T-helper 17 cell (primary cell): ENCODE results near the gene ASB17. TPM values are rescaled to one million over a fixed set of nuclear protein-coding genes. Genes with fewer than 3 reads are reported as not detected.
"Not testable (repeated sequence)": the region's sequence is repeated elsewhere in the genome, so short reads cannot be mapped to it uniquely, and the experiment has no call there.

Source experiments
- ATAC-seq: fragments of 150-1000 bp; cut with Tn5 transposase; 2 replicates; pipeline ENCODE4 v1.10.0; 2021; ENCODE audit warnings: mild to moderate bottlenecking, moderate library complexity
- DNase-seq, 3 donors: peaks; one replicate each; pipeline versions ENCODE4 v3.0.0 to v3.0.0-alpha.2; 2020 to 2021
- H3K9me3 ChIP-seq: one replicate; pipeline ENCODE4 v1.7.0; 2013; ENCODE audit warnings: low read length, mild to moderate bottlenecking; ENCODE audit not compliant: control insufficient read depth, poor library complexity, severe bottlenecking
- H3K27ac Mint-ChIP-seq: one replicate; pipeline ENCODE4 v1.8.0; 2022; ENCODE audit warnings: mild to moderate bottlenecking, moderate library complexity, mixed read lengths
- H3K27me3 Mint-ChIP-seq: one replicate; pipeline ENCODE4 v1.8.0; 2022; ENCODE audit warnings: mixed read lengths
- H3K36me3 Mint-ChIP-seq: one replicate; pipeline ENCODE4 v1.8.0; 2022; ENCODE audit warnings: low read depth, mixed read lengths
- H3K4me1 Mint-ChIP-seq: one replicate; pipeline ENCODE4 v1.8.0; 2022; ENCODE audit warnings: mild to moderate bottlenecking, mixed read lengths
- H3K4me3 Mint-ChIP-seq: one replicate; pipeline ENCODE4 v1.8.0; 2022; ENCODE audit warnings: mild to moderate bottlenecking, moderate library complexity, mixed read lengths
- total RNA-seq, 4 donors: library from RNA in 2 of 4; stranded (reverse) in 2 of 4; gene quantifications; one replicate each; pipeline ENCODE4 v1.2.3 and lab custom pipeline; 2022 to 2026

Gene ASB17, protein sequence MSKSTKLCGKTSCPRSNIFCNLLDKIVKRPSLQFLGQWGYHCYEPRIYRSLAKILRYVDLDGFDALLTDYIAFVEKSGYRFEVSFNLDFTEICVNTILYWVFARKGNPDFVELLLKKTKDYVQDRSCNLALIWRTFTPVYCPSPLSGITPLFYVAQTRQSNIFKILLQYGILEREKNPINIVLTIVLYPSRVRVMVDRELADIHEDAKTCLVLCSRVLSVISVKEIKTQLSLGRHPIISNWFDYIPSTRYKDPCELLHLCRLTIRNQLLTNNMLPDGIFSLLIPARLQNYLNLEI
- total RNA-seq (not detected), total RNA-seq (lab: John Stamatoyannopoulos, UW) (0 reads per million in 2 donors)

DNA sequence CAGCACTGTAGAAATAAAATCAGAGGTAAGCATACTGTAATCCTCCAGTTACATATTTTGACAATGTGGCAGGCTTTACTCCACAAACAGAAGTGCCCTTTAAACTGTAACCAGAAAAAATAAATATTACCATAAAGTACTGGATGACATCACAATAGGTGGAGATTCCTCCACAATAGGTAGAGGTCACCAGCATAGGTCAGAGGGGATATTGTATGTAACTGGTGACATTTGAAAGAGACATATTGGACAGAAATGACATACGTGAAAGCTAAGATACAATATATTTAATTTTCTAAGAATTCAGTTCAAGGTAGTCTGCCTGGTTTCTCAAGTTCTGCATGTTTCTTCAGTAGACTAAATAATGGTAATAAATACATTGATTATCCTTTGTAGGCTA lies at the start of gene ASB17:
Gene ASB17, minus strand, starts transcription at position 101 of the 400 bp plus-strand sequence. CDS start 113 bp downstream, outside the sequence.
- no peaks in the 10 kb centered on the region for H3K4me1 Mint-ChIP-seq
- DNase-seq (no peak), ATAC-seq (no peak)
- H3K27me3 Mint-ChIP-seq = peaks cover 5% of the 10 kb centered on the region
- H3K9me3 ChIP-seq = no peaks in the 10 kb centered on the region
- no peak within 1 kb of the TSS for H3K4me3 Mint-ChIP-seq
- no peaks in the 10 kb centered on the region for H3K36me3 Mint-ChIP-seq
- no peak within 1 kb of the TSS for H3K27ac Mint-ChIP-seq

DNA sequence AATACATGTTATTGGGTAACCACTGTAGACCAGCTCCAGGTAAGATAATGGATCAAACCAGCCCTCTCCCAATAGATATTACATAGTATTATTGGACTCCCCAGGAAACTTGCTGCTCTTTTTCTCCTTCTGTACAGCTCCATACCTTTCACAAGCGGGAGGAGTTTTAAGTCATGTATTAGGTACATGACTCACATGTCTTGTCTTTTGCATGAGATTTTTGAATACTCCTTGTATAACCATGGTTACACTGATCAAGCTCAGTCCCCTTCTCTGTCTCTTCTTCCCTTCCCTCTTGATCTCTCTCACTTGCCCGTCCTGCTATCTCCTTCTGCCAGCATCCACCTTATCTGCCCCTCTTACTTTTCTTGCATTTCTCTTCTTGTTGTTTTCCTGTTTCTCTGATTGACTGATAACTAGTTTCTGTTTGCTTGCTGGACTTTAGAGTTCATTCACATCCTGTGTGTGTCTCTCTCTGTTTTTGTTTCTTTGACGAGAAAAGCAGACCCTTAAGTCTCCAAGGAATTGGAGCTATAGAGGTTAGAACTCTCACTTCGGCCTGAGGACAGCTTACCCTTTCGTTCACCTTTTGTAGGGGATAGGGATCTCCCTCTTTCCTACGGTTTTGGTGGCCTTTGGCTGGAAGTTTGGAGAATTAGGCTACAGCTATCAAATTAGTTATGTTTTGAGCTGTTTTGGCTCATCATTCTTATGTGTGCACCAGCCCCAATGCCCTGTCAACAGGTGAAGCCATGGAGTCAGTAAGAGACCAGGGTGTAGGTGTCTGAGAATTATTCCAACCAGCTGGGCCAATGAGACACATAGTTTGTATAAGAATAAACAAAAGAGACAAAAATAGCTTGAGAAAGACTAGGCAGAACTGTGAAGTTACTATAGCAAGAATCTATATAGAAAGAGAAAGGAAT lies 49.0 kb upstream of the ASB17 start:
- H3K9me3 ChIP-seq = no peaks in the 10 kb centered on the region
- ATAC-seq (no peak), DNase-seq (no peak)
- Mint-ChIP-seq H3K36me3 (no peaks in the 10 kb centered on the region), H3K27me3 (peaks cover 5% of the 10 kb centered on the region), H3K4me3 (no peak overlapping the region), H3K4me1 (no peaks in the 10 kb centered on the region), H3K27ac (no peak overlapping the region)

- DNase-seq = no peak
- Mint-ChIP-seq H3K4me3 (no peak overlapping the region), H3K27ac (no peak overlapping the region), H3K36me3 (no peaks in the 10 kb centered on the region), H3K27me3 (no peaks in the 10 kb centered on the region), H3K4me1 (no peaks in the 10 kb centered on the region)
- no peaks in the 10 kb centered on the region for H3K9me3 ChIP-seq
- no peak for ATAC-seq
These were observed 38.4 kb upstream of the ASB17 start for GRCh38 chr1:75970631-75971030.

DNA sequence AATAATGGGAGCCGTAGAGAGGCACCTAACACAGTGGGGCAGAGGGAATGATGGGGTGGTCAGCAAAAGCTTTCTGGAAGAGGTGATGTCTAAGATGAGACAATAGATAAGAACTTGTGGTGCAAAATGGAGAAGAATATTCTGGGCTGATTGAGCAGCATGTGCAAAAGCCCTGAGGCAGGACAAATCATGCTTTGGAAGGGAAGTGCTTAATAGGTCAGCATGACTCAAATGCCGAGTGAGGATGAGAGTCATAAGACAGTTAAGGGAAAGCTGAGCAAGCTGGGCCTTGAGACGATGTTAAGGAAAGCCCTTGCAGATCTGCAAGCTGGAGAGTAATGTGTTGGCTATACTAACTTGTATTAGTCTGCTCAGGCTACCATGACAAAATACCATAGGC lies 37.3 kb upstream of the ASB17 start:
- Mint-ChIP-seq H3K27me3 (no peaks in the 10 kb centered on the region), H3K36me3 (peaks cover 3% of the 10 kb centered on the region), H3K4me1 (no peaks in the 10 kb centered on the region), H3K4me3 (no peak overlapping the region), H3K27ac (no peak overlapping the region)
- no peaks in the 10 kb centered on the region for H3K9me3 ChIP-seq
- ATAC-seq = no peak
- DNase-seq = no peak

- H3K27ac Mint-ChIP-seq = no peak overlapping the region
- DNase-seq (no peak), ATAC-seq (no peak)
- no peak overlapping the region for H3K4me3 Mint-ChIP-seq
- H3K36me3 Mint-ChIP-seq = peaks cover 3% of the 10 kb centered on the region
- H3K4me1 Mint-ChIP-seq = no peaks in the 10 kb centered on the region
- no peaks in the 10 kb centered on the region for H3K9me3 ChIP-seq
- H3K27me3 Mint-ChIP-seq = peaks cover 5% of the 10 kb centered on the region
These were observed 35.5 kb upstream of the ASB17 start for GRCh38 chr1:75967719-75968118.

- no peaks in the 10 kb centered on the region for H3K9me3 ChIP-seq
- no peak overlapping the region for H3K4me3 Mint-ChIP-seq
- peaks cover 5% of the 10 kb centered on the region for H3K27me3 Mint-ChIP-seq
- H3K27ac Mint-ChIP-seq = no peak overlapping the region
- H3K4me1 Mint-ChIP-seq = no peaks in the 10 kb centered on the region
- DNase-seq (no peak), ATAC-seq (no peak)
- peaks cover 3% of the 10 kb centered on the region for H3K36me3 Mint-ChIP-seq
These were observed 32.7 kb upstream of the ASB17 start for GRCh38 chr1:75964760-75965408.

GRCh38 chr1:75964110-75964759 lies 32.0 kb upstream of the ASB17 start:
- H3K9me3 ChIP-seq, H3K4me3 Mint-ChIP-seq, H3K4me1 Mint-ChIP-seq, H3K27ac Mint-ChIP-seq, H3K27me3 Mint-ChIP-seq, H3K36me3 Mint-ChIP-seq, DNase-seq, ATAC-seq: not testable (repeated sequence)

DNA sequence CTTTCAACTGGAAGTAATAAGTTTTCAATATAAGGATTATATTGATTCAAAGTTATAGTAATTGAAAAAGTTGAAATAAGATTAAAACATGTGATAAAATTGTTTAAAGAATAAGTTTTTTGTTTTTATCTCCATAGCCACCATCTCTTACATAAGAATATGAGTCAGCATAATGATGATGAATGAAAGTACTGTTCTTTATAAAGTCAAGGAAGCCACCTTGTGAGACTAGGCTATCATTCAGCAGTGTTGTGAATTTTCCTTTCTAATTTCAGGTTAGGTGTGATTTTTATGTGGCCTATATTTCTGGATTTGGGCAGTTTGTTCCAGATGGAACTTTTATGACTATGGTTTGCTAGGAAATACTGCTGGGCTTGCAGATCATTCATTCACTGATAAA lies 22.4 kb upstream of the ASB17 start:
- ATAC-seq = no peak
- no peaks in the 10 kb centered on the region for H3K9me3 ChIP-seq
- Mint-ChIP-seq H3K27ac (no peak overlapping the region), H3K4me3 (no peak overlapping the region), H3K4me1 (no peaks in the 10 kb centered on the region), H3K36me3 (no peaks in the 10 kb centered on the region), H3K27me3 (no peaks in the 10 kb centered on the region)
- no peak for DNase-seq

DNA sequence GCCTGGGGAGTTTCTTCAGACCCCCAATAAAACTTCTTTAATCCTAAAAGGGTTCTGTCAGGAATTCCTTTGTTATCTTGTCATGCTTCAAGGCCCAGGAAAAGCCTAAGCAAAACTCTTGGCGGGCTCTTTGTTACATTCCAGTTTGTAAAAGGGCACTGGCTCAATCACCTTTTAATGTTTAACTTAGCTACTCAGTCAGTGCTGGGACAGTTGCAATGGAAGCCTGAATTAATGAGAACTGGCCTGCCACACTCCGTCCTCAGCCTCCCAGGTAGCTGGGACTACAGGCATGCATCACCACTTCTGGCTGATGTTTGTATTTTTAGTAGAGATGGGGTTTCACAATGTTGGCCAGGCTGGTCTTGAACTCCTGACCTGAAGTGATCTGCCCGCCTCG lies 21.3 kb upstream of the ASB17 start:
- H3K9me3 ChIP-seq = no peaks in the 10 kb centered on the region
- no peaks in the 10 kb centered on the region for H3K4me1 Mint-ChIP-seq
- DNase-seq = no peak
- no peaks in the 10 kb centered on the region for H3K36me3 Mint-ChIP-seq
- no peak overlapping the region for H3K27ac Mint-ChIP-seq
- no peak overlapping the region for H3K4me3 Mint-ChIP-seq
- H3K27me3 Mint-ChIP-seq = no peaks in the 10 kb centered on the region
- ATAC-seq = no peak

- Mint-ChIP-seq H3K4me1 (no peaks in the 10 kb centered on the region), H3K27me3 (no peaks in the 10 kb centered on the region), H3K27ac (no peak overlapping the region), H3K36me3 (no peaks in the 10 kb centered on the region), H3K4me3 (no peak overlapping the region)
- H3K9me3 ChIP-seq = no peaks in the 10 kb centered on the region
- ATAC-seq (no peak), DNase-seq (no peak)
These were observed 19.8 kb upstream of the ASB17 start for GRCh38 chr1:75952016-75952415.

- no peaks in the 10 kb centered on the region for H3K36me3 Mint-ChIP-seq
- H3K4me1 Mint-ChIP-seq = no peaks in the 10 kb centered on the region
- H3K4me3 Mint-ChIP-seq = no peak overlapping the region
- ATAC-seq = no peak
- DNase-seq = no peak
- no peak overlapping the region for H3K27ac Mint-ChIP-seq
- no peaks in the 10 kb centered on the region for H3K27me3 Mint-ChIP-seq
- H3K9me3 ChIP-seq = no peaks in the 10 kb centered on the region
These were observed 18.0 kb upstream of the ASB17 start for GRCh38 chr1:75950176-75950575.

GRCh38 chr1:75943037-75943436 lies 10.8 kb upstream of the ASB17 start:
- not testable (repeated sequence) for ATAC-seq, H3K27me3 Mint-ChIP-seq, H3K4me3 Mint-ChIP-seq, H3K4me1 Mint-ChIP-seq, H3K36me3 Mint-ChIP-seq, DNase-seq, H3K27ac Mint-ChIP-seq, H3K9me3 ChIP-seq

GRCh38 chr1:75937034-75937433 lies 4.8 kb upstream of the ASB17 start:
- H3K36me3 Mint-ChIP-seq = no peaks in the 10 kb centered on the region
- ATAC-seq (no peak), DNase-seq (no peak)
- no peak overlapping the region for H3K27ac Mint-ChIP-seq
- H3K4me3 Mint-ChIP-seq = no peak overlapping the region
- no peaks in the 10 kb centered on the region for H3K4me1 Mint-ChIP-seq
- peaks cover 5% of the 10 kb centered on the region for H3K27me3 Mint-ChIP-seq
- H3K9me3 ChIP-seq = no peaks in the 10 kb centered on the region
